Fibroblast of skin of left biceps (primary cell): Measurements from ENCODE around the gene MRTFB.

ENCODE experiments used
- DNase-seq, 2 experiments: peaks; one replicate each; pipeline ENCODE4 v3.0.0-alpha.2; 2013; ENCODE audit warnings: low read depth in 2 of 2

Gene MRTFB

DNA sequence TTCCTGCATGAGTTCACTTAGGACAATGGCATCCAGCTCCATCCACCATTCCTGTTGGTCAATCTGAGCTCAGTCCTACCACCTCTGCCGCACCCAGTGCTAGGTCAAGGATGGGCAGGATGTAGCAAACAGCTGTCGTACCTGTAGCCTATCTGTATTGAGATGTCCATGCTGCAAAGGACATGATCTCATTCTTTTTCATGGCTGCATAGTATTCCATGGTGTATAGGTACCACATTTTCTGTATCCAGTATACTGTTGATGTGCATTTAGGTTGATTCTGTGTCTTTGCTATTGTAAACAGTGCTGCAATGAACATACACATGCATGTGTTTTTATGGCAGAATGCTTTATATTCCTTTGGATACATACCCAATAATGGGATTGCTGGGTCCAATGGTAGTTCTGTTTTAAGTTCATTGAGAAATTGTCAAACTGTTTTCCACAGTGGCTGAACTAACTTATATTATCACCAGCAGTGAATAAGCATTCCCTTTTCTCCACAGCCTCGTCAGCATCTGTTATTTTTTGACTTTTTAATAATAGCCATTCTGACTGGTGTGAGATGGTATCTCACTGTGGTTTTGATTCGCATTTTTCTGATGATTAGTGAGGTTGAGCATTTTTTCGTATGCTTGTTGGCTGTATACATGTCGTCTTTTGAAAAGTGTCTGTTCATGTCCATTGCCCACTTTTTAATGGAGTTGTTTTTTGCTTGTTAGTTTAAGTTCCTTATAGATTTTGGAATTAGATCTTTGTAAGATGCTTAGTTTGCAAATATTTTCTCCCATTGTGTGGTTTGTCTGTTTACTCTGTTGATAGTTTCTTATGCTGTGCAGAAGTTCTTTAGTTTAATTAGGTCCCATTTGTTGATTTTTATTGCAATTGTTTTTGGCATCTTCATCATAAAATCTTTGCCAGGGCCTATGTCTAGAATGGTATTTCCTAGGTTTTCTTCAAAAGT lies 7.2 kb upstream of the MRTFB start:
- DNase-seq = no peak

DNA sequence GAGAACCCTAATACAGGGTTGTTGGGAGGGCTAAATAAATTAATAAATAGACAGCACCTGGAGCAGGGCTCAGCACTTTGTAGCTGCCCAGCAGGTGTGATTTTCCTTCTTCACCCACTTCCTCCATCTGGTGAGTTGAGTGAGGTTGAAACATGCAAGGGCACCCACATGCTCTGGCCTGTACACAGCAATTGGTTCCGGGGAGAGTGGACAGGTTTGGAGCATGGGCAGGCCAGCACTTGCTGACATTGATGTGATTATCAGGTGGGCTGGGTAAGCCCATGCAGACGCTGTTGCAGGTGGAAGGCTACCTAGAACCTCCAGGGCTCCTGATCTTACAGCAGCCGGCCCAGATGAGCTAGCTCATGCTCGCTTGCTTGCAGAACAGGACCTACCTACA lies 1.3 kb upstream of the MRTFB start:
- no peak for DNase-seq

DNA sequence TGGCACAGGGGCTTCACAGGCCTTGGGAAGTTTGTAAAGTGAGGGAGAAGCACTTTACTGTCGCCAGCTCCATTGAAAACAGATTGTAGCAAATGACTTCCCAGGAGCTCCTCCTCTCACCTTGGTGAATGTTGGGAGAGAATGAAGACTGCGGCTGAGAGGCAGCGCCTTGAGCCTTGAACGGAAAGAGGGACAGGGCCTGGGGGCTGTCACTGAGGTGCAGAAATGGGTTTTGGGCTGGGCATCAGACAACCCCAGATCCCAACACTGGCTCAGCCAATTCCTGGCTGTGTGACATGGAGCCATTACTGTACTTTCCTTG lies 603 bp upstream of the MRTFB start:
- DNase-seq = no peak

DNA sequence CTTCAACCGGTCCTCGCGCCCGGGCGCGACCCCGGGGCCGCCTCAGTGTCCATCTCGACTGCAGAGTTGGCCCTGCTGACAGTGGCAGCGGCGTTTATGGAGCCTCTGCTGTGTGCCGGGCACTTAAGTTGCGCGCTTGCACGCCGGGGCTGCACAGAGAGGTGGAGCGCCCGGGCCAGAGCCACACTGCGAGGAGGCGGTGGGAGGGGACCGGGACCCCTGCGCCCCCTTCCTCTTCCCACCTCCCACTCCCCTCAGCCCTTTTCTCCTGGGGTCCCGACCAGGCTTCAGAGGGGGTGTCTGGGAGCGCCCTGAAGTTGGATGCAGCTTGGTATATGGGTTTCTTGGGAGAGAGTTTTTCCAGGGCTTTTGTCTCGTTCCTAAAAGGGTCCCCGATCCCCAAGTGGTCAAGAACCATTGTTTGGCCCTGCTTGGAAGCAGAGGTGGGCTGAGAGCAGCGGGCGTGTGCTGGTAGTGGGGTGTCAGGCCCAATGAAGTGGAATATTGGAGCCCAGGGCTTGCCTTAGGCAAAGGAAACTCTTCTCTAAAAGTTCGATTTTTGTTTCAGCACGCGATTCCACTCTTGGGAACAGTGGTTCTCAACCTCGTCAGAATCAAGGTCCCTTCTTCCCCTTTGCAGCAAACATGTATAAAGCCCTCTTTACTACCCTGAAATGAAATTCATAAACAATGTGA lies 605 bp downstream of the MRTFB start:
- no peak for DNase-seq

DNA sequence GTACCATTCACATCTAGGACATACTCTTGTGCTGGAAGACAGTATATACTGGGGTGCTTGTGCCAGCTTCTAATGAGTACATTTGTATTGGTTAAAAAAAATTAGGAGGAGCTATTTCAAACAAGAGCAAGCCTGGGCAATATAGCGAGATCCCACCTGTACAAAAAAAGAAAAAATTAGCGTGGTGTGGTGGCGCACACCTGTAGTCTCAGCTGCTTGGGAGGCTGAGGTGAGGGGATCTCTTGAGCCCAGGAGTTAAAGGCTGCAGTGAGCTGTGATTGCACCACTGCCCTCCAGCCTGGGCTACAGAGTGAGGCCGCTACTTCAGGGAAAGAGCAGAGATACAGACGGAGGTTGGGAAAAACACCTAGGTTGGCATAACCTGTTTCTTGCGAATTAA lies 1.2 kb downstream of the MRTFB start:
- DNase-seq = no peak

DNA sequence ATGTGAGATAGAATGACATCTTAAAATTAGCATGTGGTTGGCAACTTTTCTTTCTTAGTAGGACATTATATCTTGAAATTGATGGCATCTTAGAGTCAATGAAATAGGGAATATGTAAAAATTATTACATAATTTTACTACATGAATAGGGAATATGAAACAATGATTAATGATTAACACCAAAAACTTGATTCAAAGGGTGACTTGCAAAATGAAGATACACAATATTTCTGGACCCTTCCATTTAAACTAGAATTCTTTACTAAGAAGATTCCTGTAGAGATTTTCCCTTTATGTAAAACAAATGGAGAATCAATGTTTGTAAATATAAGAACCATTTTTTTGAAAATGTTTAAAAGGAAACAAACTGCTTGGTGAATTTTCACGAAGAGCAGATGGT lies 3.4 kb downstream of the MRTFB start:
- no peak for DNase-seq

DNA sequence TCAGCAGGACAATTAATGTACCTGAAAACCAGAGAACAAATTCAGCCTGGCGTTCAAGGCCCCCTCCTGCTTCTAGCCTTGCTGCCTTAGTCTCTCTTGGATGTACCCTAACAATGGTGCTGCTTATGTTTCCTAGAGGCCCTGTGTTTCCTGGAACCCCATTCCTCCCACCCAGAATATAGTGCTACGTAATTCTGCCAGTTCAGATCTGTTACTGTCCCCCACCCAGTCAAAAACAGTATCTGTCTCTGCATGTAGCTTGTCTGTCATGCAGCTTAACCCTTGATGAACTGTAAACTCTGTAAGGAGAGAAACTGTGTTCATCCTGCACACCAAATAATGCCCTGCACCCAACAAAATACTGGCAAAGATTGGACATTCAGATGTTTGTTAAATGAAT lies 6.8 kb downstream of the MRTFB start:
- DNase-seq = no peak

DNA sequence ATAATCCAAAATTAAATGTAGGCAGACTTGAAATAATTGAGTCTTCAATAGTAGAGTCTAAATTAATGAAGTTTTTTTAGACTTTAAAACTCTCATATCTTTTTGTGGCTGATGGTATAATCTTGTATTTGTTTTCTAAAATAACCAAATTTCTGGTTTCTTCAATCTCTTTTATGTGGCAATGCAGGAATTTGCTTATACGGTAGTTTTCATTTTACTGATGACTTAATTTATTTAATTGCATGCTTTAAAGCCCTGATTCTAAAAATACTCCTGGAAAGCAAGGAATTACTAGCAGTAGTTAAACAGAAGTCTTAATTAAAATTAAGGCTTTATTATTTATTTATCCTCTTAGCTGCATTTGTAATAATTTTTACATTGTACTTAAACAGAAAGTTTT lies 15.4 kb downstream of the MRTFB start:
- no peak for DNase-seq

DNA sequence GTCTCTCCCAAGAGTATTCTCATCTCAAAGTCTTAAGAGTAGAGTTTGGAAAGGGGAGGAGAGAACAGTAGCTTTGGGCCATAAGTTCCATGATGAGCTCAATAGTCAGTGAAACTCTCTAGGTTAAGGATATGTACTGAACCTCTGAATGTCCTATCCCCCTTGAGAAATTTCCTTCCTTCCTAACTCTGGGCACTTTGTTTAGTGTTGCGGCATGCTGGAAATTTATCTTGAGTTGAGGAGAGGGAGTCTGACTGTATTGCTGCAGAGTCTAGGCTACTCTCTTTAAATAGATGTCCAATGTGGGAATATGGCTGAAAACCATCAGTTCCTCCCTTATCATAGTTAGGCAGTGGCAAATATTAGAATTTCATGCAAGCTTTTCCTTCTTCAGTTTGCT lies 16.1 kb downstream of the MRTFB start:
- no peak for DNase-seq

DNA sequence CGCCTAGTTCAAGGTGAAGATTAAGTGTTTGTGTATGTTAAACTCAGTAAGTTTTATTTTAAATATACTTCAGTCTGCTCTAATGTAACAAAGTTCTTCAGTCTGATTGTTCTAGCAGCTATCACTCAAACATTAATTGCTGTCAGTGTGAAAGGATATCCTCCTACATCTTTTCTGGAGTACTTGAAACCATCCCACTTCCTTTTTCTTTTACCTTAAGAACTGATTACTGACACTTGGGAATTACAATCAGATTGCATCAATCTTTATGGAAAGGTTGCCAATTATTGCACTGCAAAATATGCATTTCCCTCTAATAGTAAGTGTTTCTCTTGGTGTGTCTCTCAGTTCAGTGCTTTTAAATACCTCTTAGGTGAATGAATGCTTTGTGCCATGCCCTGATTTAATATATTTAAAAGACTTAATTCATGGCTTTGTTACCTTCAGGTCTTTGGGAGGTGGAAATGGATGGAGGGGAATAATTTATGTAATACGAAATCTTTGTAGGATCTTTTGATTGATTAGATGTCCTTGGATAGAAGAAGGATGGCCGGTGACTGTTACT lies 16.6 kb downstream of the MRTFB start:
- DNase-seq = peak in 1 of 2 experiments; percentile 8

DNA sequence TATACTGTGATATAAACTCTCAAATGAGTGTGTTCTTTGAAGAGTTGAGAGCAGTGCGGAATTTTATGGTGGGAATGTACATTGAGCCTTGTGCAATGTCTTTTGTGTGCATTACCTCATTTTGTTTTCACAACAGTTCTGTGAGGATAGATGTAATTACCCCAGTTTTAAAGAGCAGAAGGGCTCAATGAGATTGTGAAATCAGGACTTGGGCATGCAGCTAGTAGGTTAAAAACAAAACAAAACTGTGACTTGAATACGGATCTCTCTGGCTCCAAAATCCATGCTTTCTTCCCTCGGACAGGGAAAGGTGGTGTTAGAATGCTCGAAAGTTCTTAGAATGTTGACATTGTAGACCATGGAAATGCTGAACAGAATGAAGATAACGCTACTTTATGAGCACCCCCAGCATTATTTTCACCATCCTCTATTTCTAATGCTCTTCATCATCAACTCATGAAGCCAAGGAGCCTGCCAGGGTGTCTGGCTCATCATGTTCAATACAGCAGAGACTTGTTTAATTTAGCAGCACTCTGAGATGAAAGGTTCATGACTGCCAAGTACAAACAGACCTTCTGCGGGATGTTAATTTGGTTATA lies 17.1 kb downstream of the MRTFB start:
- no peak for DNase-seq

DNA sequence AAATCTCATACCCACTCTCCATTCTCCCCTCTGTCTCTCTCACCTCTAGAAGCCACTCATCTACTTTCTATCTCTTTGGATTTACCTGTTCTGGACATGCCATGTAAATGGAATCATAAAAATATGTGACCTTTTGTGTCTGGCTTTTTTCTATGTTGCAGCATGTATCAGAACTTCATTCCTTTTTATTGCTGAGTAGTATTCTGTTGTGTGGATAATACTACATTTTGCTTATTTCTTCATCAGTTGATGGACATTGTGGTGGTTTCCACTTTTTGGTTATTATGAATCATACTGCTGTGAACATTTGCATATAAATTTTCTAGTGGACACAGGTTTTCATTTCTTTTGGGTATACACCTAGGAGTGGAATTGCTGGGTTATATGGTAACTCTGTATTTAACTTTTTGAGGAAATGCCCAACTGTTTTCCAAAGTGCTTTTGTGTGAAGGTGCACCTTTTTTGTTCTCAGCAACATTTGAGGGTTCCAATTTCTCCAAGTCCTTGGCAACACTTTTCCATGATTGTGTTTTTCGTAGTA lies 18.2 kb downstream of the MRTFB start:
- DNase-seq = no peak

DNA sequence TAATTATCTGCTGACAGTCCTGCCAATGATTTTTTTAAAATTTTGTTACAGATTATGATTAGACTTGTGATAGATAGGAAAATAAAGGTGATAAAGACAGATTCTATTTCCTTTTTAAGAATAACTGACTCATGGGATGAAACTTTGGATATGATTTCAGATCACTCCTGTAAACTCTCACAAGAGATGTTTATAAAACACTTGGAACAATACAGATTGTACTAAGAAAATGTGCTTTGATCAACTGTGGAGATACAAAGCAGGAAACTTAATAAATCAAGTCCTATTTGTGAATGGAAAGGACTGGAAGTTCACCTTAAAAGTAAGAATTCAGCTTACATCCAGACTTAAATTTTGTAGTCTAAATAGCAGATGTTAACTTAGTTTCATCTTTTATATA lies 21.4 kb downstream of the MRTFB start:
- DNase-seq = no peak

DNA sequence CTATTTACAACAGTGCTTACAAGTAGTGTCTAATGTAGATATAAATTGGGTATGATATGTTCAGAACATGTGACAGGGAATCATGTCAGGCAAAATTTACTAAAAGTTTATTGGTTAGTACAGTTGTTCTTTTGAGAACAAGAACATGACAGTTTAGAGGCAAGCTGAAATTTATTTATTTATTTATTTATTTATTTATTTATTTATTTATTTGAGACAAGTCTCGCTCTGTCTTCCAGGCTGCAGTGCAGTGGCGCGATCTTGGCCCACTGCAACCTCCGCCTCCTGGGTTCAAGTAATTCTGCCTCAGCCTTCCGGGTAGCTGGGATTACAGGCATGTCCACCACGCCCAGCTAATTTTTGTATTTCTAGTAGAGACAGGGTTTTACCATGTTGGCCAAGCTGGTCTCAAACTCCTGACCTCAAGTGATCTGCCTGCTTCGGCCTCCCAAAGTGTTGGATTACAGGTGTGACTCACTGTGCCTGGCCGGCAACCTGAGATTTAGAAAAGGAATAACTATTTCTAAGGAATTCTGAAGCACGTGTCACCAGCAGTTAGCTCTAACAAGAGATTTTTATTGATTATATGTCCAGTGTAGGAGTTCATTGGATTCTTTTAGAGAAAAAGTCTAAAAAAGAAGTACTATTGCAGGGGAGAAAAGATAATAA lies 24.9 kb downstream of the MRTFB start:
- DNase-seq = no peak

DNA sequence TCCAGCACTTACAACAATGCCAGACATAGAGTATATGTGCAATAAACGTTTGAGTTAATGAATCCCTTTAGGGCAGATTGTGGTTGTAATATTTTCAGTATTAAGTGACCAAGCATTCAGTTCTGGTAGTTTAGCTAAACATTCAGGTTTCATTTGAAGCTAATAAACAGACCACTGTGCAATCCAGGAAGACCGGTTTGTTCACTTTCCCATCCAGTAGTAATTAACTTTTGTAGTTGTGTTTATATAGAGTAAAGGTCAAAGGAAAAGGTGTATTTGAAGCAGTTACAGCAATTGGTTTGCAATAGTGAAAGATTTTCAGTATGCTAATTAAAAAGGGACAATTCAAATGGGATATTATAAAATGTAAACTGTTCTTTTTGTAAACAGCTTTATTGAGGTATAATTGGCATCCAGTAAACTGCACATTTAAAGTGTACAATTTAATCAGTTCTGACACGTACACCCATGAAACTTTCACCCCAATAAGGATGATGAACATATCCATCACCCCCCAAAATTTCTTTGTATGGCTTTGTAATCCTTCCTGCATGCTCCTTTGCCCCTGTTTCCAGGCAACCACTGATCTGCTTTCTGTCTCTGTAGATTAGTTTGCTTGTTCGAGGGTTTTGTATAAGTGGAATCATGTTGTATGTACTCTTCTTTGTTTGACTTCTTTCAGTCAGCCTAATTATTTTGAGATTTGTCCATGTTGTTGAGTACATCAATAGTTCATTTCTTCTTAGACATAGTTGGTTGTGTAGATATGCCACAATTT lies 26.3 kb downstream of the MRTFB start:
- DNase-seq = no peak

DNA sequence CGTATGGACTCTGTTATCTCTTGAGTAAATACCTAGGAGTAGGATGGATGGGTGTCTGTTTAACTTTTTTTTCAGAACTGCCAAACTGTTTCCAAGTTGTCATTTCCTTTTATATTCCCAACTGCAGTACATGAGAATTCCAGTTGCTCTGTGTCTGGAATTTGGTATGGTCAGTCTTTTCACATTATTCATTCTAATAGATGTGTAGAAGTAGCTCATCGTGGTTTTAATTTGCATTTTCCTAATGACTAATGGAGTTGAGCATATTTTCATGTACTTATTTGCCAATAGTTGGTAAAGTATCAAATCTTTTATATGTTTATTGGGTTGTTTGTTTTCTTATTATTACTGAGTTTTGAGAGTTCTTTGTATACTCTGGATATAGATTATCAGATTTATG lies 27.0 kb downstream of the MRTFB start:
- DNase-seq = peak; percentile 10

DNA sequence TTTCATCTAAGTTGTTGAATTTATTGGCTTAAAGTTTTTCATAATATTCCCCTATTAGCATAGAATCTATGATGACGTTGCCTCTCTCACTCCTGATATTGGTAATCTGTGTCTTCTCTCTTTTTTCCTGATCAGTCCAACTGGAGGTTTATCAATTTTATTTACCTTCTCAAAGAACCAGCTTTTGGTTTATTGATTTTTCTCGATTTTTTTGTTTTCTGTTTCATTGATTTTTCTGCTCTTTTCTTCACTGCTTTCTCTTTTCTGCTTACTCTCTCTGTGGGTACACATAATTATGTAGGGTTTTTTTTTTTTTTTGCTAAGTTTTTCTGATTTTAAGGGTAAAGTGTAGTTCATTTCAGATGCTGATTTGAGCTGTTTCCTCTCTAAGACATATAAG lies 29.7 kb downstream of the MRTFB start:
- no peak for DNase-seq

DNA sequence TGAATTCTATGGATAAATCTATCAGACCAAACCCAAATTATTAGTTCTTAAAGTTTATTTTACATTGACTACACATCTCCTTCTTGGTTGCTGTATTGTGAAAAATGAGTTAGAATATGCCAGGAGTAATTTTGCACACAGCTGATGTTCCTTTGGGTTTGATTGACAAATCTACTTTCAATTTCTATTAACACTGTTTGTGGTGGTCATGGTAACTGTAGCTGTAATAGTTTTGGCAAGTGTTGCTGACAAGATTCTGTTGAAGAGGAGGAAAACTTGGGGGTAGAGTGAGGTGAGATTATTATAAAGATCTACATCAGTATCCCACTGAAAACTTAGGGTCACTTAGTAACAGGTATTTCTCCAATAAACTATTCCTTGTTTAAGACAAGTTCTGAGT lies 30.3 kb downstream of the MRTFB start:
- no peak for DNase-seq

DNA sequence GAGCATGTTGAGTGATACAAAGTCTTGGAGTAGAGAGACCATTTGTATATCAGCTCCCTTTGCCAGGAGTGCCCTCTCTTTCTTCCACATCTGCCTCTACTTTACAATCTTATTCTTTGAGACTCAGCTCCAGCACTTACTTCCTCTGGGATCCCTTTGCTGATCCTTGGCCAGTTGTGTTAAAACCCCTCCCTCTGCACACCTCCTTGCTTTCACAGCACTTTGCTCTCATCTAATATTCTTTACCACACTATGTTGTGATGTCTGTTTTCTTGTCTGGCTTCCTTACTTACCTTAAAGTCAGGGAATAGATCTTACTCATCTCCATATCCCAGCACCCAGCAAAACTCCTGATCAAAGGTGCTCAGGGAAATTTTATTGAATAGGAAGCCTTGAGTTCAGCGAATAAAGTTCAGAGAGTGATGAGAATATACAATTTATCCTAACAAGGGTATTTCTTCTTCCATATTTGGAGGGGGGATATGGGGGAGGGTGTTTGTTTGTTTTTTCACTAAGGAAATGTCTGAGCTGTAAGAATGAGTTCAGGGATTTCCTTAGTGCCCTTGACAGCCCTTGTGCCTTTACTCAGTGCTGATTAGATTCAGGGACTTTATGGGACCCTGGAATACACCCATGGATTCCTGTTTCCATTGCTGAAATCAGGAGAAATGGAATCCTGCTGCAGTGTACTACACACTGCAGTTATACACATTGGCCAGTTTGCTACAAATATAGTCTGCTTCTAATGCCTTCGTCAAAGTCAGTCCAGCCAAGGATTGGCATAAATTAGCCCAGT lies 32.0 kb downstream of the MRTFB start:
- DNase-seq = no peak

DNA sequence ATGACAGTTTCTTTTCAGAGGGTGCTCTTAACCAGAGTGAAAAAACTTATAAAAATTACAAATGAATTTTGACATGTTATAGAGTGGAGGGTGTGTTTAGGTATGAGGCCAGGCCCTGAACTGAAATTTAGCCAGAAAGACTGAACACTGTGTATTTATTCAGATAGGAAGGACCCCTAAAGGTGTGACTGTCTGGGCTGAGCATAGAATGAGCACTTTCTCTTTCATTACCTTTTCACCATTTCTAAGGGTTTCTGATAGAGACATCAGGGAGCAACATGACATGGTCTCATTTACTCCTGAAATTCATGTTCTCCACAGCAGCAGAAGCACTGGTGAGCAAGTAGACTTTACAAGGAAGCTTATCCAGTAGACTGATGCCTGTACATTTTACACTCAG lies 32.9 kb downstream of the MRTFB start:
- no peak for DNase-seq
